AG04450 (cell line): ENCODE data around the gene TAS2R40. TPM values are rescaled to one million over a fixed set of nuclear protein-coding genes. Genes with fewer than 3 reads are reported as not detected.
"Not testable (repeated sequence)": the region's sequence is repeated elsewhere in the genome, so short reads cannot be mapped to it uniquely, and the experiment has no call there.

ENCODE experiments used
- CTCF ChIA-PET: fragments of 300-600, 350-600 bp; formaldehyde crosslinking; extraction: SDS; loops from one replicate; lab custom pipeline; 2022; ENCODE audit warnings: antibody characterized with exemption, inconsistent platforms; lab: Charles Lee
- POLR2A ChIA-PET: fragments of 350-600 bp; formaldehyde crosslinking; extraction: SDS; loops from one replicate; lab custom pipeline; 2021; ENCODE audit warnings: antibody characterized with exemption, inconsistent platforms; lab: Yijun Ruan, JAX
- DNase-seq: peaks from one replicate; pipeline ENCODE4 v3.0.0-alpha.2; 2011; ENCODE audit warnings: low read depth, low spot score
- H3K27ac ChIP-seq: one replicate; pipeline ENCODE4 v1.5.1; 2012; ENCODE audit warnings: low read depth, low read length, control low read depth
- H3K27me3 ChIP-seq: one replicate; pipeline ENCODE4 v1.6.0; 2012; ENCODE audit warnings: low read length; ENCODE audit not compliant: control insufficient read depth, insufficient read depth
- H3K4me3 ChIP-seq: 2 replicates; pipeline ENCODE4 v1.5.1; 2011; ENCODE audit warnings: mild to moderate bottlenecking, low read depth, low read length, control low read depth
- H3K9me3 ChIP-seq: 2 replicates; pipeline ENCODE4 v1.5.1; 2012; ENCODE audit warnings: low read length; ENCODE audit not compliant: control insufficient read depth, insufficient read depth
- polyA plus RNA-seq: library from polyadenylated mRNA; depleted of rRNA; stranded (reverse); fragments of >200 nt; gene quantifications from 2 replicates; pipeline ENCODE4 v1.2.3, GENCODE V29; 2011
- TF ChIP-seq, protein P1 (sequence below): IDR thresholded peaks from 2 replicates; pipeline ENCODE4 v1.5.1; 2011; ENCODE audit warnings: low read depth, low read length, control low read depth, inconsistent platforms

Gene TAS2R40
- polyA plus RNA-seq, 1 experiment, result not detected

GRCh38 chr7:143199040-143199439 is 22.8 kb upstream of the TAS2R40 start:
- no peak for DNase-seq
- TF ChIP-seq, protein P1, sequence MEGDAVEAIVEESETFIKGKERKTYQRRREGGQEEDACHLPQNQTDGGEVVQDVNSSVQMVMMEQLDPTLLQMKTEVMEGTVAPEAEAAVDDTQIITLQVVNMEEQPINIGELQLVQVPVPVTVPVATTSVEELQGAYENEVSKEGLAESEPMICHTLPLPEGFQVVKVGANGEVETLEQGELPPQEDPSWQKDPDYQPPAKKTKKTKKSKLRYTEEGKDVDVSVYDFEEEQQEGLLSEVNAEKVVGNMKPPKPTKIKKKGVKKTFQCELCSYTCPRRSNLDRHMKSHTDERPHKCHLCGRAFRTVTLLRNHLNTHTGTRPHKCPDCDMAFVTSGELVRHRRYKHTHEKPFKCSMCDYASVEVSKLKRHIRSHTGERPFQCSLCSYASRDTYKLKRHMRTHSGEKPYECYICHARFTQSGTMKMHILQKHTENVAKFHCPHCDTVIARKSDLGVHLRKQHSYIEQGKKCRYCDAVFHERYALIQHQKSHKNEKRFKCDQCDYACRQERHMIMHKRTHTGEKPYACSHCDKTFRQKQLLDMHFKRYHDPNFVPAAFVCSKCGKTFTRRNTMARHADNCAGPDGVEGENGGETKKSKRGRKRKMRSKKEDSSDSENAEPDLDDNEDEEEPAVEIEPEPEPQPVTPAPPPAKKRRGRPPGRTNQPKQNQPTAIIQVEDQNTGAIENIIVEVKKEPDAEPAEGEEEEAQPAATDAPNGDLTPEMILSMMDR, result no peak
- CTCF ChIA-PET, result no interaction called here

GRCh38 chr7:143202161-143202560 is 19.7 kb upstream of the TAS2R40 start:
- POLR2A ChIA-PET, result no interaction called here
- Histone ChIP-seq H3K27me3 (no peaks in the 10 kb centered on the region), H3K27ac (no peak overlapping the region), H3K9me3 (no peaks in the 10 kb centered on the region), H3K4me3 (no peak overlapping the region)
- TF ChIP-seq, protein P1, result no peak
- DNase-seq, result no peak
- CTCF ChIA-PET, result interaction anchor here (0.9 to 3.8 kb wide), 2 partner anchors 13 to 15 kb away, joined by 3 to 33 read pairs; no protein-coding TSS in a partner anchor

More at GRCh38 chr7:143199040-143199439, 22.8 kb upstream of the TAS2R40 start:
- Histone ChIP-seq H3K27ac (no peak overlapping the region), H3K9me3 (no peaks in the 10 kb centered on the region), H3K27me3 (no peaks in the 10 kb centered on the region), H3K4me3 (no peak overlapping the region)
- POLR2A ChIA-PET, result no interaction called here

GRCh38 chr7:143203386-143203785 is 18.5 kb upstream of the TAS2R40 start:
- no peak overlapping the region for H3K27ac ChIP-seq
- POLR2A ChIA-PET, result no interaction called here
- no peak for DNase-seq
- TF ChIP-seq, protein P1, result no peak
- H3K27me3 ChIP-seq, result no peaks in the 10 kb centered on the region
- CTCF ChIA-PET, result interaction anchor here (3.8 kb wide), 1 partner anchor 12 kb away, joined by 33 read pairs; no protein-coding TSS in a partner anchor
- no peaks in the 10 kb centered on the region for H3K9me3 ChIP-seq
- no peak overlapping the region for H3K4me3 ChIP-seq

DNA sequence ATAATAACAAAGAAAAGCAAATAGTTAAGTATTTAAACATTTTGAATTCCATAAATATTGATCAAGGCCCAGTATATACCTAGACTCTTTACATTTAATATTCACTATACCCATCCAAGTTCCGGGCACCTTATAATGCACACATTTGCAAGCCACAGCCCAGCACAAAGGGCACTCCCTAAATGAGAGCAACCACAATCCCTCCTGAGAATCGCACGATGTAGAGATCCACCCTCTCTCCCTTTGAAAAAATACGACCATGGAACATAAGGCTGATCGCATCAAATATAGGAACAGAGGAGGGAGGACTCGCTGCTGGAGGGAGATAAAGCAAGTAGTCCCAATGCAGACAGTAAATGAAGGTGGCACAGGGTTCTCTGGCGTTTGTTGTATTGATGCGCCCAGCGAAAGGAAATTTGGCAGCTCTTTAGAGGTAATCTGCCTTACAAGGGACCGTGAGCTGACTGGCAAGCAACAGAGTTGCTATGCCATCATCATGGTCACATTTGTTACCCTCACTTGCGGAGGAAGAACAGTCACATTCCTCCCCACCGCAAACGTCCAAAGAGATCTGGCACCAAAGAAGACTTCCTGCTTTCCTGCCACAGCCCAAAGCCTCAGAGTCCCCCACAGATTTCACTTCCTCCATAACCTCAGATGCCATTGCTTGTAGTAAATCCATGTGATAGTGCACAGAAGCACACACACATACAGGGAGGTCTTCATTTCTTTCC is 16.1 kb upstream of the TAS2R40 start:
- CTCF ChIA-PET, result interaction anchor here (1.8 kb wide), 1 partner anchor 10 kb away, joined by 9 read pairs; no protein-coding TSS in a partner anchor
- POLR2A ChIA-PET, result no interaction called here

DNA sequence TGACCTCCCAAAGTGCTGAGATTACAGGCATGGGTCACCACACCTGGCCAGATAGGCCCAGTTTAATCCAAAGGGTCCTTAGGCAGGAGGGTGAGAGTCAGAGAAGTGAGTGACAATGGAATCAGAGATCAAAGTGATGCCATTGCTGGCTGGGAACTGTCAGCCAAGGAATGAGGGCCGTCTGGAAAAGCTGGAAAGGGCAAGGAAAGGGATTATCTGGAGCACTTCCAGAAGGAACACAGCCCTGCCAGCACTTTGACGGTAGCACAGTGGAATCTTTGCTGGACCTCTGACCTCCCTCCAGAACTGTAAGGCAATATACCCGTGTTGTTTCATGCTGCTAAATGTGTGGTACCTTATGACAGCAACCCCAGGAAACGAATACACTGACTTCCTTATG is 11.3 kb upstream of the TAS2R40 start:
- Histone ChIP-seq H3K9me3 (no peaks in the 10 kb centered on the region), H3K4me3 (no peak overlapping the region), H3K27ac (no peak overlapping the region), H3K27me3 (no peaks in the 10 kb centered on the region)
- CTCF ChIA-PET, result no interaction called here
- no peak for DNase-seq
- POLR2A ChIA-PET, result no interaction called here
- TF ChIP-seq, protein P1, result no peak

More for the DNA sequence above, 16.1 kb upstream of the TAS2R40 start:
- H3K4me3 ChIP-seq, result no peak overlapping the region
- H3K27me3 ChIP-seq, result no peaks in the 10 kb centered on the region
- TF ChIP-seq, protein P1, result no peak
- no peaks in the 10 kb centered on the region for H3K9me3 ChIP-seq
- H3K27ac ChIP-seq, result no peak overlapping the region
- no peak for DNase-seq

GRCh38 chr7:143213478-143213877 is 8.4 kb upstream of the TAS2R40 start:
- DNase-seq, H3K27me3 ChIP-seq, POLR2A ChIA-PET, H3K9me3 ChIP-seq, H3K27ac ChIP-seq, H3K4me3 ChIP-seq: not testable (repeated sequence)
- CTCF ChIA-PET, result interaction anchor here (0.5 to 8.8 kb wide), 6 partner anchors 198 to 355 kb away, joined by 4 to 406 read pairs (median 20); no protein-coding TSS in a partner anchor
